Activated CD4-positive, alpha-beta T cell treated with anti-CD3 and anti-CD28 coated beads for 4 hours (primary cell): ENCODE data around the gene CHRNG.

Experiments used
- DNase-seq, 2 donors: peaks; one replicate each; pipeline ENCODE4 v3.0.0-alpha.2; 2020

CHRNG gene

GRCh38 chr2:232506709-232507108, 32.8 kb upstream of the CHRNG start:
- DNase-seq: no peak

DNA sequence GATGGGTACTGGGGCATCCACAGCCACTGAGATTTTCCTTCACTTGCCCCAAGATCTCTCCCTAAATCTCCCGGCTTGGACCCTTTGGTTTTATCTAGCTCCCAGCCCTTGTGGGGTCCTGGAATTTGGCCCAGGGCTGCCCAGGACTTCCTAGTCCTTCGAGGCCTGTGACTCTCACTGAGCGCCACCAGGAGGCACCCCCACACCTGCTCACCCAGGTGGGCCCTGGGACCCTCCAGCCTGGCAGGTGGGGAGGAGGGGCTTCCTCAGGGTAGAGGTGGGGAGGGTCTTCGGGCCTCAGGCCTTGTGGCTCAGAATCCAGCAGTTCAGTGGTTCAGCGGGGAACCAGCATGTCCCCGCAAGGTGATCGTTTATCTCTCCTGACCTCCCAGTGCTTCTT, 31.2 kb upstream of the CHRNG start:
- DNase-seq: no peak

- no peak for DNase-seq
Measured at GRCh38 chr2:232511336-232511890, 28.1 kb upstream of the CHRNG start.

- DNase-seq: no peak
Measured at GRCh38 chr2:232512602-232513001, 26.9 kb upstream of the CHRNG start.

- no peak for DNase-seq
Measured at GRCh38 chr2:232513353-232513752, 26.1 kb upstream of the CHRNG start.

GRCh38 chr2:232515639-232516038, 23.9 kb upstream of the CHRNG start:
- no peak for DNase-seq

DNA sequence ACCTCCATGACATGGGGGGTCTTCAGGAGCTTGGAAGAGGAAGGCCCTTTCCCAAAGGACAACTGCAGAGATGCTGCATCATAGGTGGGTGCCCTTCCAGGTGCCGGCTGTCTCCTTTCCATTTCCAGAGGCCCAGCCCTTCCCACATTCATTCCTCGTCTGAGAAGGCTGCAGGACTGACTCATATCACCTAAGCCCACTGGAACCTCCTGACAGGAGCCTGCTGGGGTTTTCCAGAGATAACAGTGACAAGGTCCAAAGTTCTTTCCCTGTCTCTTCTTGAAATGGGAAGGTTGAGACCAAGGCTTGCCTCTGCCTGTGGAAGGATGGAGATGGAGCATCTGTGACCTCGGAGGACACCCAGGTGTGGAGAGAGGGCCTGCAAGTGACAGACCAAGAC, 22.9 kb upstream of the CHRNG start:
- no peak for DNase-seq

- no peak for DNase-seq
Measured at GRCh38 chr2:232518844-232519243, 20.6 kb upstream of the CHRNG start.

- no peak for DNase-seq
Measured at GRCh38 chr2:232519581-232520438, 19.7 kb upstream of the CHRNG start, which contains the start of gene PRSS56. PRSS56 (plus strand) TSS chr2:232520388; CDS start chr2:232520599, 211 bp downstream.

GRCh38 chr2:232520489-232520888, 19.0 kb upstream of the CHRNG start:
- DNase-seq: no peak

GRCh38 chr2:232521098-232521497, 18.4 kb upstream of the CHRNG start:
- DNase-seq: no peak

DNA sequence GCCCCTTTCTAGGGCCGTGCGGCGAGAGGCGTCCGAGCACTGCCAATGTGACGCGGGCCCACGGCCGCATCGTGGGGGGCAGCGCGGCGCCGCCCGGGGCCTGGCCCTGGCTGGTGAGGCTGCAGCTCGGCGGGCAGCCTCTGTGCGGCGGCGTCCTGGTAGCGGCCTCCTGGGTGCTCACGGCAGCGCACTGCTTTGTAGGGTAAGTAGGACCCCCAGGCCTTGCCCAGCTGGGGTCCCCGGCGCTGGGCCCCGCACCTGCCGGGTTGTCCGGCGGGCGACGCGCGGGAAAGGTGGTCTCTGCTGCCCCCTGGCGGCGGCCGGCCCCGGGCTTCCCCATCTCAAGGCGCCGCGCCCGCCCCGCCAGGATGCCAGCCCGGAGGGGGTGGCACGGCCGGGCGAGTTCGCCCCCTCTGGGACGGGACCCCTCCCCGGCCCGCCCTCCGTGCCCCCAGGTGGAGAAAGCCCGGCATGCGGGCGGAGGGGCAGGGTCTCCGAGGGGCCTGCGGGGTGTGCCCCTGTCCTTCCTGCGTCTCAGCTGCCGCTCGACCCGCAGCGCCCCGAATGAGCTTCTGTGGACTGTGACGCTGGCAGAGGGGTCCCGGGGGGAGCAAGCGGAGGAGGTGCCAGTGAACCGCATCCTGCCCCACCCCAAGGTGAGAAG, 17.4 kb upstream of the CHRNG start:
- DNase-seq: peak; percentile 63 to 71

DNA sequence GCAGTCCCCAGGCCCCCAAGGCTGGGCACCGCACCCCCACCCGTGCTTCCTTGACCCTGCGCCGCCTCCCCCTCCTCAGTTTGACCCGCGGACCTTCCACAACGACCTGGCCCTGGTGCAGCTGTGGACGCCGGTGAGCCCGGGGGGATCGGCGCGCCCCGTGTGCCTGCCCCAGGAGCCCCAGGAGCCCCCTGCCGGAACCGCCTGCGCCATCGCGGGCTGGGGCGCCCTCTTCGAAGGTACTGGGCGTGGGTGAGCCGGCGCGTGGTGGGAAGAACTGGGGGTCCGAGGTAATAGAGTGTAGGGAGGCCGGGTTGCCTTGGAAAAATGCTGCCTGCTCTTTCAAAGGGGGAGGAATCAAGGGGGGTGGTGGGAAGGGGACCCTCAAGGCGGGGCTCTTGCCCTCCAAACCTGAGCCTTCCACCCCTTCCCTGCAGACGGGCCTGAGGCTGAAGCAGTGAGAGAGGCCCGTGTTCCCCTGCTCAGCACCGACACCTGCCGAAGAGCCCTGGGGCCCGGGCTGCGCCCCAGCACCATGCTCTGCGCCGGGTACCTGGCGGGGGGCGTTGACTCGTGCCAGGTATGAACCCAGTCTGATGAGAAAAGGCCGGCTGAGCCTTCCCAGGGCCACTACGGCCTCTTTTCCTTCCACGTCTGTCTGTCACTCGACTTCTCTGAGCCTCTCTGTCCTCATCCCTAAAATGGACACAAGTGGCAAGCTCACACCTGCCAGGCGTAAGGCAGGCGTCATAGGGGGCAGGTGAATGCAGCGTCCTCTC, 16.7 kb upstream of the CHRNG start:
- no peak for DNase-seq

GRCh38 chr2:232523402-232523681, 16.1 kb upstream of the CHRNG start:
- no peak for DNase-seq

DNA sequence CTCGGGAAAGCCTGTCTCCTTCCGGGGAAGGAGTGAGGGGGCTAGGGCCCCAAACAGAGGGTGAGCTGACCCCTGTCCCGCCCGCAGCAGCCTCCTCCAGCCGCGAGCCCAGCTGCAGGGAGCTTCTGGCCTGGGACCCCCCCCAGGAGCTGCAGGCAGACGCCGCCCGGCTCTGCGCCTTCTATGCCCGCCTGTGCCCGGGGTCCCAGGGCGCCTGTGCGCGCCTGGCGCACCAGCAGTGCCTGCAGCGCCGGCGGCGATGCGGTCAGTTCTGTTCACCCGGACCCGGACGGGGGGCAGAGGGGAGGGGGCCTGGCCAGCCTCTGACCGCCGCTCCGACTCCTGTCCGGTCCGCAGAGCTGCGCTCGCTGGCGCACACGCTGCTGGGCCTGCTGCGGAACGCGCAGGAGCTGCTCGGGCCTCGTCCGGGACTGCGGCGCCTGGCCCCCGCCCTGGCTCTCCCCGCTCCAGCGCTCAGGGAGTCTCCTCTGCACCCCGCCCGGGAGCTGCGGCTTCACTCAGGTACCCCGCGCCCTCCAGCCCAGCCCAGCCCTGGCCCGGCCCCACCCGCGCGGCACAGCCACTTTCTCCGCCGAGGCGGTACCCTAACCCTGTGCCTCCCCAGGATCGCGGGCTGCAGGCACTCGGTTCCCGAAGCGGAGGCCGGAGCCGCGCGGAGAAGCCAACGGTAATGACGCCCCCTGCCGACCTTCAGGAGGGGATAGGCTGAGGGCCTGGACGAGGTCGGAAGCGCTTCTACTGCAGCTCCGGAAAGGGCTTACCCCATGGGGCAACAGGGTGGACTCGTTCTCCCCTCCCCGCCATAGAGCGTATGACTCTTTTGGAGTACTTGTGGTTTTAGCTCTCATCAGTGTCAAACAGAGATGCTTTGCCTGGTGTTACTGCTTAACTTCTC, 15.6 kb upstream of the CHRNG start:
- DNase-seq: no peak

- DNase-seq: no peak
Measured at GRCh38 chr2:232524771-232525170, 14.7 kb upstream of the CHRNG start.

- no peak for DNase-seq
Measured at GRCh38 chr2:232525199-232525598, 14.3 kb upstream of the CHRNG start.

DNA sequence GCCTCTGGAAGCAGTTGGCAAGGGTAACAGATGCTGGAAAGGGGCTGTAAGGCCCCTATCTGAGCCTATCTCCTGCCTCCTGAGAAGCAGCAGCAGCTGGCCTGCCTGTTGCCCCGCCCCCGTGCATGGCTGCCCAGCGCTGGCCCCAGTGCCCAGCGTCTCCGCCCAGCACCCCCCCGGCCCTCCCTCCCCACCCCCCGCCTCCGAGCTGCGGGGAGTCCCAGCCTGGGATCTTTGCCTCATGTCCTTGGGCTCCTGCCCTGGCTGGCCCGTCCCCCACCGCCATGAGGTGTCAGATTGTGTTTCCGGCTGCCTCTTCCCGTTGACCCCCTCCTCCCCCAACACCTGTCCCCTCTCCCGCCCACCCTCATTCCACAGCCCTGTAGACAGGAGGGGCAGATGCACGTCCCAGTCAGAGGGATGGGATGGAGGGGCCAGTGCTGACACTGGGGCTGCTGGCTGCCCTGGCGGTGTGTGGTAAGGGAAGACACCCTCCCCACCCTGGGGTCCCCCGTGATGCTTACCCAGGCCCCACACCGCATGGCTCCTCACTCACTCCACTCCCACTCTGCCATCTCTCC, 13.6 kb upstream of the CHRNG start, which contains the start of gene CHRND:
Gene CHRND, plus strand, starts transcription at position 370 of the 581 bp plus-strand sequence. Its CDS starts 56 bp downstream, at position 426.
- DNase-seq: no peak

DNA sequence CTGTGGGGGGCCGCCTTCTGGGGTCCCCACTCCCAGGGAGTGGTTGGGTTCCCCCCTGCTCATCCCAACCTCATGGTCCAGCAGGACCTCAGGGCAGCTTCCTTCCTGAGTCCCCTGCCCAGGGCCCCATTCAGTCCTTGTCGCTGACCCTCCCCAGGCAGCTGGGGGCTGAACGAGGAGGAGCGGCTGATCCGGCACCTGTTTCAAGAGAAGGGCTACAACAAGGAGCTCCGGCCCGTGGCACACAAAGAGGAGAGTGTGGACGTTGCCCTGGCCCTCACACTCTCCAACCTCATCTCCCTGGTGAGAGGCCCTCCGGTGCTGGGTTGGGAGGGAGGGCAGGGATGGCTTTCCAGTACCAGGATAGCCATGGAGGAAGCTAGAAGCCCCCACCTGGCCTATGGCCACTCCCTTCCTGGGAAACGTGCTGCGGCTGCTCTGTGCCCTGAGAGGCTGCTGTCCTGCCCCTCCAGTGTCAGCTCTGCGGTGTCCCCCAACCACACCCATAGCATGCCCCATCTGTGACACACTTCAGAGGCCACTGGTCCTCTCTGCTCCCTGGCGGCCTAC, 13.0 kb upstream of the CHRNG start:
- no peak for DNase-seq

DNA sequence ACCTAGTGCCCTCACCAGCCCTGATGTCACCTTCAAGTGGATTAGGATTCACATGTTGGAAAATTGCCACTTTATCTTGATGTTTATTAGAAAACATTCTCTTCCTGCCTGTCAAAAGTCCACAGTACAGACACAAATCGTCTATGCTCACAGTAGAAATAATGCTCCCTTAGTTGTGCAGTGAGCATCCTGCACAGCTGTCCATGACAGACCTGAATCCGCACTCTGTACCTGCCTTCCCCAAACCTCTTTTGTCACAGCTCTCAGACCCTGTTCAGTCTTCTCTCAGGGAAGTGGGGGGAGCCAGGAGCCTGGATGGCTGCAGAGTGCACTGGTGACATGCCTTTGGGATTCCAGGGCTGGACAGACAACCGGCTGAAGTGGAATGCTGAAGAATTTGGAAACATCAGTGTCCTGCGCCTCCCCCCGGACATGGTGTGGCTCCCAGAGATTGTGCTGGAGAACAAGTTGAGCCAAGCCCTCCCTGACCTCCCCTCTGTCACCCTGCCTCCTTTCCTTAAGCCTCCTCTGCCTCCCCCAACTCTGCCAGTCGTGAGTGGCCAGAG, 11.5 kb upstream of the CHRNG start:
- no peak for DNase-seq
